ENCODE measurements around the gene PRICKLE3. TPM values are rescaled to one million over a fixed set of nuclear protein-coding genes. Genes with fewer than 3 reads are reported as not detected.

Gene PRICKLE3
- total RNA-seq, 2 donors from 2014 or later: 10.7 to 12.0 TPM

DNA sequence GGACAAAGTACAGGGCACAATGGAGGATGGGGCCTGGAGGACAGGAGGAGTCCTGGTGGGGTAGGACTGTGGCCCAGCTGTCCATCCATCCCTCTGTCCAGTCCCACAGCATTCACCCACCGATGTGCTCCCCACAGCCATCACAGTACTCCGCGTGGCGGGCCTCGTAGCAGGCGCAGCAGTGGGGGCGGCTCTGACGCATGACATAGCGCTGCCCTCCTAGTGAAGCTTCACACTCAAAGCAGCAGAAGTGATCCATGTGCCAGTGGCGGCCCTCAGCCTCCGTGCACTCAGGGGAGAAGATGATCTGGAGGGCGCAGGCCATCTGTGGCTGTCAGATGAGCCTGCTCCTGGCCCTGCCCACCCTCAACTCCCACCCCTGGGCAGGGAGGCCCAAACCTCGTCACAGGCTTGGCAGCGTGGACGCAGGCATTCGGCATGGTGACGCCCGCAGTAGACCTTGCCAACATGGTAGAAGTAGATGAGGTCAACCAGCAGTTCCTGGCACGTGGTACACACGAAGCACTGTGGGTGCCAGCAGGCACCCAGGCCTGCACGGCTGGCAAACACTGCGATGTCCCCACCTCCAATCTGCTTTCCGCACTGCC is 8.2 kb downstream of the PRICKLE3 start:
- Histone ChIP-seq H3K27ac (ENCODE audit: low read depth, low read length) (no peak overlapping the region), H3K36me3 (ENCODE audit: control insufficient read depth, insufficient read depth, low read length) (peaks cover under 1% of the 10 kb centered on the region), H3K9ac (ENCODE audit: extremely low read depth, low read length, poor library complexity, severe bottlenecking) (no peak overlapping the region), H3K4me3 (ENCODE audit: low read length) (no peak overlapping the region), H3K9me3 (ENCODE audit: control insufficient read depth, low read length) (no peaks in the 10 kb centered on the region), H3K4me1 (ENCODE audit: control insufficient read depth, insufficient read depth, low read length) (no peaks in the 10 kb centered on the region), H3K27me3 (ENCODE audit: control insufficient read depth, insufficient read depth, low read length, poor library complexity, severe bottlenecking) (peaks cover 2% of the 10 kb centered on the region)
- WGBS, 2 experiments (ENCODE audit: insufficient coverage in 1 of 2, insufficient read length in 1 of 2): 93 to 95% methylated on average over 2 to 23 of the region's 23 CpGs
- H3K27me3 Mint-ChIP-seq (ENCODE audit: insufficient read depth): peaks cover 5% of the 10 kb centered on the region
- H3K4me1 Mint-ChIP-seq: no peaks in the 10 kb centered on the region
- no peak for DNase-seq
- peaks cover 46% of the 10 kb centered on the region for H3K36me3 Mint-ChIP-seq (ENCODE audit: low read depth)
- H3K27ac Mint-ChIP-seq: no peak overlapping the region
- peaks cover 81% of the 10 kb centered on the region for H3K9me3 Mint-ChIP-seq
- no peak overlapping the region for H3K4me3 Mint-ChIP-seq
- TF ChIP-seq, protein P1, sequence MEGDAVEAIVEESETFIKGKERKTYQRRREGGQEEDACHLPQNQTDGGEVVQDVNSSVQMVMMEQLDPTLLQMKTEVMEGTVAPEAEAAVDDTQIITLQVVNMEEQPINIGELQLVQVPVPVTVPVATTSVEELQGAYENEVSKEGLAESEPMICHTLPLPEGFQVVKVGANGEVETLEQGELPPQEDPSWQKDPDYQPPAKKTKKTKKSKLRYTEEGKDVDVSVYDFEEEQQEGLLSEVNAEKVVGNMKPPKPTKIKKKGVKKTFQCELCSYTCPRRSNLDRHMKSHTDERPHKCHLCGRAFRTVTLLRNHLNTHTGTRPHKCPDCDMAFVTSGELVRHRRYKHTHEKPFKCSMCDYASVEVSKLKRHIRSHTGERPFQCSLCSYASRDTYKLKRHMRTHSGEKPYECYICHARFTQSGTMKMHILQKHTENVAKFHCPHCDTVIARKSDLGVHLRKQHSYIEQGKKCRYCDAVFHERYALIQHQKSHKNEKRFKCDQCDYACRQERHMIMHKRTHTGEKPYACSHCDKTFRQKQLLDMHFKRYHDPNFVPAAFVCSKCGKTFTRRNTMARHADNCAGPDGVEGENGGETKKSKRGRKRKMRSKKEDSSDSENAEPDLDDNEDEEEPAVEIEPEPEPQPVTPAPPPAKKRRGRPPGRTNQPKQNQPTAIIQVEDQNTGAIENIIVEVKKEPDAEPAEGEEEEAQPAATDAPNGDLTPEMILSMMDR (conservative IDR thresholded peaks at IDR 0.05): no peak

DNA sequence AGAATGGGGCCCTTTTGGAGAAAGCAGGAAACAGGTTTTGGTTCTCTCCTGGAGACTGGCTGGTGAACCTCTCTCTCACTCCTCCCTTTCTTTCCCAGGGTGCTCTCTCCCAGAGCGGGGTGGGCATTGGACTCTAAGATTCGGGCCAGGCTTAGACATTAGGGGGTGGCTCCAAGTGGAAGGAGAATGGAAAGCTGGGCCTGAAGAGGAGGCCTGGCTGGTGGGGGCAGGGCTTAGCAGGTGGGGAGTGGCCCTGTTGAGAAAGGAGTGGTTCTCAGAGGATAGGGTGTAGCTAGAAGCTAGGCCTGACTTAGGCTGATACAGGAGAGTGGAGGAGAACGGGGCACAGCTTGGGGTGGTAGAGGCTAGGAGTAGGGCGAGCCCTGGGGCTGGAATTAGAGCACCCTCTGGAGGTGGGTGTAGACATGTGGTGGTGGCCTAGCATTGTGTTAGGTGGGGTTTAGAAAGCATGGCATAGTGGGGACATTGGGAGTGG is 8.8 kb downstream of the PRICKLE3 start:
- Histone ChIP-seq H3K36me3 (ENCODE audit: control insufficient read depth, insufficient read depth, low read length) (no peaks in the 10 kb centered on the region), H3K4me3 (ENCODE audit: low read length) (no peak overlapping the region), H3K9me3 (ENCODE audit: control insufficient read depth, low read length) (no peaks in the 10 kb centered on the region), H3K4me1 (ENCODE audit: control insufficient read depth, insufficient read depth, low read length) (no peaks in the 10 kb centered on the region), H3K9ac (ENCODE audit: extremely low read depth, low read length, poor library complexity, severe bottlenecking) (no peak overlapping the region), H3K27me3 (ENCODE audit: control insufficient read depth, insufficient read depth, low read length, poor library complexity, severe bottlenecking) (peaks cover 8% of the 10 kb centered on the region), H3K27ac (ENCODE audit: low read depth, low read length) (no peak overlapping the region)
- H3K27ac Mint-ChIP-seq: no peak overlapping the region
- H3K4me1 Mint-ChIP-seq: no peaks in the 10 kb centered on the region
- peaks cover 44% of the 10 kb centered on the region for H3K36me3 Mint-ChIP-seq (ENCODE audit: low read depth)
- whole genome bisulfite sequencing, 2 experiments (ENCODE audit: insufficient coverage in 1 of 2, insufficient read length in 1 of 2): 88% methylated on average over 4 of the region's 4 CpGs; no CpG with 5 or more reads in 1 of the 2 experiments
- no peak overlapping the region for H3K4me3 Mint-ChIP-seq
- no peak for DNase-seq
- H3K9me3 Mint-ChIP-seq: peaks cover 81% of the 10 kb centered on the region
- TF ChIP-seq, protein P1 (conservative IDR thresholded peaks at IDR 0.05): no peak
- H3K27me3 Mint-ChIP-seq (ENCODE audit: insufficient read depth): peaks cover 11% of the 10 kb centered on the region

DNA sequence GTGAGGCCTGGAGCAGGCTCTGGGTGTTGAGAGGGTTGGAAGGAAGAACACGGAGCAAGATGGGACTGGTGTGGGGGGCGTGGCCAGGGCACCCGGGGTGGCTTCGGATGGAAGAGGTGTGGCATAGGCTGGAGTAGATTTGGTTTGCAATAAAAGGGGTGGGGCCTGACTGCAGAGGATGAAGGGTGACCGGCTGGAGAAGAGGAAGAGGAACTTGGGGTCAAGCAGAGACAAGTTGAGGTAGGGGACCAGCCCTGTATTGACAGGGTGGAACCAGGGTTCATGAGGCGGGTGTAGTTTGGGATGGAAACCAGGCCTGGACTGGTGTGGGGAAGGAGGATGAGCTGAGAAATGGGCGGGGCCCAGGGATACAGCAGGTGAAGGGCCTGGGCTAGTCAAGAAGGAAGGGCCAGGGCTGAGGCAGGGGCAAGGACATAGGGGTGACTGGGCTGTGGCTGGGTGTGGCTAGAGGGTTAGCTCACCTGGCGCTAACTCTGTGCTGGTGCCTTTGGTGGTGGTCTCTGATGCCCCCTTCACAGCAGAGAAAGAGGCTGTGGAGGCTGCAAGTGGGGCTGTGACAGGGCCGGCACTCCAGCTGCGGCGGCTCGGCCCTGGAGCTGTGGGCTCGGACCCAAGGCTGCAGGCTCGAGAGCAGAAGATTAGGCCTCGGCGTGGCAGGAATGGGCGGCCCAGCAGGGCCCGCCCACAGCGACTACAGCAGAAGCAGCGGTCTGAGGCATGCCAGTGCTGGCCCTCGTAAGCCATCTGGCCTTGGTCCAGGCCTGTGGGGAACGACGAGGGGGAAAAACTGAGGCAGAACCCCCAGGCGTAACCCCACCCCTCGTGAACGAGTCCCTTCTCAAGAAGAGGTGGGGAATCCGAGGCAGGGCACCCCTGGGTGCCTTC is 9.5 kb downstream of the PRICKLE3 start:
- Histone ChIP-seq H3K4me3 (ENCODE audit: low read length) (no peak overlapping the region), H3K9me3 (ENCODE audit: control insufficient read depth, low read length) (no peaks in the 10 kb centered on the region), H3K9ac (ENCODE audit: extremely low read depth, low read length, poor library complexity, severe bottlenecking) (no peak overlapping the region), H3K4me1 (ENCODE audit: control insufficient read depth, insufficient read depth, low read length) (no peaks in the 10 kb centered on the region), H3K36me3 (ENCODE audit: control insufficient read depth, insufficient read depth, low read length) (no peaks in the 10 kb centered on the region), H3K27ac (ENCODE audit: low read depth, low read length) (no peak overlapping the region), H3K27me3 (ENCODE audit: control insufficient read depth, insufficient read depth, low read length, poor library complexity, severe bottlenecking) (peaks cover 15% of the 10 kb centered on the region)
- Mint-ChIP-seq H3K9me3 (peaks cover 80% of the 10 kb centered on the region), H3K4me3 (no peak overlapping the region), H3K27me3 (ENCODE audit: insufficient read depth) (peaks cover 16% of the 10 kb centered on the region), H3K27ac (no peak overlapping the region), H3K4me1 (no peaks in the 10 kb centered on the region), H3K36me3 (ENCODE audit: low read depth) (peaks cover 41% of the 10 kb centered on the region)
- TF ChIP-seq, protein P1 (conservative IDR thresholded peaks at IDR 0.05): no peak
- DNase-seq: no peak
- WGBS, 2 experiments (ENCODE audit: insufficient coverage in 1 of 2, insufficient read length in 1 of 2): 90 to 92% methylated on average over 5 to 27 of the region's 27 CpGs
